IMR-90 (cell line): Measurements from ENCODE around the gene PCED1A. TPM values are rescaled to one million over a fixed set of nuclear protein-coding genes. Genes with fewer than 3 reads are reported as not detected.

ENCODE experiments used
- ATAC-seq: fragments of 200-7000 bp; cut with Tn5 transposase; 2 replicates; pipeline ENCODE4 v1.9.1; 2020; ENCODE audit warnings: low read depth, mild to moderate bottlenecking, moderate library complexity
- BruUV-seq: library from RNA; stranded (reverse); fragments of 400-500 nt; replicated peaks from 2 replicates; lab custom pipeline; 2021; lab: Mats Ljungman, UMichigan
- CTCF ChIA-PET: fragments of 300-600 bp; formaldehyde crosslinking; extraction: SDS; loops from one replicate; lab custom pipeline; 2021; ENCODE audit warnings: antibody characterized with exemption; lab: Yijun Ruan, JAX
- POLR2A ChIA-PET: fragments of 300-600 bp; sonication (Branson Sonifier 250); formaldehyde crosslinking; loops from one replicate; lab custom pipeline; 2022; ENCODE audit warnings: antibody characterized with exemption; ENCODE audit not compliant: unreplicated experiment; lab: Charles Lee
- DNase-seq: peaks from one replicate; pipeline ENCODE4 v3.0.0; 2013
- H2AFZ ChIP-seq: replicated peaks from 2 replicates; pipeline ENCODE3; 2013; ENCODE audit warnings: low read length, mild to moderate bottlenecking; ENCODE audit not compliant: poor library complexity
- H2AK5ac ChIP-seq: 2 replicates; pipeline ENCODE4 v1.6.1; 2013; ENCODE audit warnings: low read depth, low read length, inconsistent platforms
- H2AK9ac ChIP-seq: replicated peaks from 2 replicates; pipeline ENCODE3; 2013; ENCODE audit warnings: mild to moderate bottlenecking, low read depth, low read length, moderate library complexity; ENCODE audit not compliant: poor library complexity
- H2BK120ac ChIP-seq: 2 replicates; pipeline ENCODE4 v1.6.1; 2013; ENCODE audit warnings: low read depth, low read length, inconsistent platforms
- H2BK15ac ChIP-seq: 3 replicates; pipeline ENCODE4 v1.6.1; 2013; ENCODE audit warnings: low read depth, low read length, inconsistent platforms
- H2BK20ac ChIP-seq: 2 replicates; pipeline ENCODE4 v1.6.1; 2013; ENCODE audit warnings: low read depth, mild to moderate bottlenecking, inconsistent platforms, low read length, moderate library complexity
- H2BK5ac ChIP-seq: 2 replicates; pipeline ENCODE4 v1.6.1; 2013; ENCODE audit warnings: mild to moderate bottlenecking, low read depth, low read length, inconsistent platforms; ENCODE audit not compliant: poor library complexity, severe bottlenecking
- H3K14ac ChIP-seq: replicated peaks from 2 replicates; pipeline ENCODE4 v1.6.1; 2013; ENCODE audit warnings: low read depth, low read length, inconsistent platforms
- H3K18ac ChIP-seq: 2 replicates; pipeline ENCODE4 v1.6.1; 2013; ENCODE audit warnings: low read depth, low read length, control low read depth
- H3K23ac ChIP-seq: 2 replicates; pipeline ENCODE4 v1.6.1; 2013; ENCODE audit warnings: low read depth, low read length, inconsistent platforms
- H3K27ac ChIP-seq: 2 replicates; pipeline ENCODE4 v1.5.1; 2013; ENCODE audit warnings: mild to moderate bottlenecking, control low read depth, low read length; ENCODE audit not compliant: insufficient read depth
- H3K27me3 ChIP-seq: 2 replicates; pipeline ENCODE4 v1.6.1; 2013; ENCODE audit warnings: low read length; ENCODE audit not compliant: control insufficient read depth, insufficient read depth
- H3K36me3 ChIP-seq: 2 replicates; pipeline ENCODE4 v1.6.1; 2013; ENCODE audit warnings: low read length, mixed read lengths; ENCODE audit not compliant: control insufficient read depth, insufficient read depth
- H3K4ac ChIP-seq: 2 replicates; pipeline ENCODE4 v1.6.1; 2013; ENCODE audit warnings: low read depth, low read length, inconsistent platforms
- H3K4me1 ChIP-seq: 2 replicates; pipeline ENCODE4 v1.6.1; 2013; ENCODE audit warnings: low read length, mixed read lengths; ENCODE audit not compliant: control insufficient read depth, insufficient read depth
- H3K4me2 ChIP-seq: 2 replicates; pipeline ENCODE4 v1.6.1; 2013; ENCODE audit warnings: low read depth, mild to moderate bottlenecking, control low read depth, low read length, moderate library complexity
- H3K4me3 ChIP-seq: 2 replicates; pipeline ENCODE4 v1.5.1; 2013; ENCODE audit warnings: low read depth, mild to moderate bottlenecking, control low read depth, low read length, moderate library complexity; ENCODE audit not compliant: insufficient read depth
- H3K56ac ChIP-seq: 2 replicates; pipeline ENCODE4 v1.6.1; 2013; ENCODE audit warnings: low read length, inconsistent platforms; ENCODE audit not compliant: insufficient read depth; ENCODE audit errors: extremely low read depth
- H3K79me1 ChIP-seq, 2 experiments: 2 replicates each; pipeline ENCODE4 v1.6.1; 2013; ENCODE audit warnings: low read length in 2 of 2, inconsistent platforms in 1 of 2, low read depth in 1 of 2
- H3K9ac ChIP-seq: 2 replicates; pipeline ENCODE4 v1.6.1; 2013; ENCODE audit warnings: low read depth, low read length, control low read depth
- H3K9me1 ChIP-seq: 2 replicates; pipeline ENCODE4 v1.6.1; 2013; ENCODE audit warnings: low read length, inconsistent platforms; ENCODE audit not compliant: insufficient read depth
- H3K9me3 ChIP-seq: 2 replicates; pipeline ENCODE4 v1.6.1; 2013; ENCODE audit warnings: low read length; ENCODE audit not compliant: control insufficient read depth, insufficient read depth
- H4K20me1 ChIP-seq: 2 replicates; pipeline ENCODE4 v1.6.1; 2013; ENCODE audit warnings: low read length, inconsistent platforms; ENCODE audit not compliant: insufficient read depth
- H4K5ac ChIP-seq: 2 replicates; pipeline ENCODE4 v1.6.1; 2013; ENCODE audit warnings: mild to moderate bottlenecking, low read depth, low read length, control low read depth
- H4K8ac ChIP-seq, 2 experiments: 2 replicates each; pipeline ENCODE4 v1.6.1; 2013; ENCODE audit warnings: low read depth in 2 of 2, low read length in 2 of 2, control low read depth in 1 of 2, inconsistent platforms in 1 of 2
- H4K91ac ChIP-seq: 2 replicates; pipeline ENCODE4 v1.6.1; 2013; ENCODE audit warnings: low read depth, low read length, inconsistent platforms; ENCODE audit not compliant: insufficient read depth
- BHLHE40 ChIP-seq: fragments of 150-350 bp; IDR thresholded peaks from 2 replicates; pipeline ENCODE4 v1.6.1; 2016; ENCODE audit warnings: mild to moderate bottlenecking, low read depth, low read length
- MAZ ChIP-seq: IDR thresholded peaks from 2 replicates; pipeline ENCODE4 v1.6.1; 2012; ENCODE audit warnings: low read depth, mild to moderate bottlenecking, low read length, improper control_type of control experiment, moderate library complexity, borderline replicate concordance
- NFE2L2 ChIP-seq: fragments of 150-350 bp; IDR thresholded peaks from 2 replicates; pipeline ENCODE4 v1.6.1; 2016; ENCODE audit warnings: low read depth, mild to moderate bottlenecking, low read length
- RAD21 ChIP-seq: IDR thresholded peaks from 2 replicates; pipeline ENCODE4 v1.6.1; 2012; ENCODE audit warnings: low read length, improper control_type of control experiment
- WGBS, 2 experiments: methylation state at CpG; one replicate each; pipeline versions ENCODE4 v1.1.5 to v1.1.7; 2013; ENCODE audit warnings: missing lambda C conversion rate in 2 of 2; ENCODE audit not compliant: insufficient read length in 1 of 2; ENCODE audit errors: extremely low coverage in 2 of 2; 5-methylcytosine and 5-hydroxymethylcytosine counted together
- dilution Hi-C: fragments of 300-500 bp; cut with HindIII; formaldehyde crosslinking; loops from one replicate; pipeline ENCODE4 v1.14.3; 2018; ENCODE audit warnings: low sequenced_read_pairs; ENCODE audit not compliant: unreplicated experiment
- in situ Hi-C: fragments of 300-500 bp; cut with MboI; formaldehyde crosslinking; loops from 3 replicates; pipeline ENCODE4 v1.14.3; 2019; ENCODE audit warnings: low sequenced_read_pairs, inconsistent platforms, mixed read lengths
- intact Hi-C: fragments of 100-400 bp; cut with micrococcal nuclease; formaldehyde crosslinking; loops from 2 replicates; pipeline ENCODE4 v1.10.0; 2022
- polyA plus RNA-seq, 3 experiments: library from polyadenylated mRNA; depleted of rRNA; stranded (reverse); fragments of >200 nt; gene quantifications; 2 replicates each; pipeline ENCODE4 v1.2.3, GENCODE V29; 2012; ENCODE audit warnings: low replicate concordance in 1 of 3
- total RNA-seq: library from RNA; depleted of rRNA; stranded (reverse); fragments of >200 nt; gene quantifications from 2 replicates; pipeline ENCODE4 v1.2.3, GENCODE V29; 2012

Gene PCED1A
- total and polyA plus RNA-seq, 2 of the 4 experiments (the other 2 are of a cell fraction), result 9.7 to 33.4 TPM

DNA sequence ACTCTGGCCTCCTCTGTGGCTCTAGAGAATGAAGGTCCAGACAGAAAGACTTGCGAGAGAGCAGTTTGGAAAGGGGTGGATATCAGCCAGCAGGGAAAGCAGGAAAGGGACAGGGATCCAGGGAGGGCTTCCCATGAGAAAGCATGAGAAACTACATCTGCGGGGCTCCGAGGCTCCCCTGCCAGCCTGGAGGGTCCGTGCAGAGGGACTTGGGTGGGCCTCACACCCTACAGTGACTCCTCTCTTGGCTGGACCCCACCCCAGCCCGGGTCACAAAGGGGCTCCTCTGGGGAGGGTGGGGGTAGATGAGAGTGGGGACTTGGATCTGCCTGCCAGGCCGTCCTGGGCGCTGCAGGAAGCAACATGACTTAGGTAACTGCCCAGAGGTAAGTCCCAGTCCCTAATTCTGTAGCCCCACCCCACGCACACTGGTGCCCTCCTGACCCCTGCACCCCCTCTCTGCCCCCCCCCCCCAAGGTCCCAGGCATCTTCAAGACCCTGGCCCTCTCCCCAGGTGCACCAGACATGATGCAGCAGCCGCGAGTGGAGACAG, 24.3 kb downstream of the PCED1A start, which contains the start of gene TMEM239:
TSS of gene TMEM239 (plus strand) at position 335 of the 553 bp plus-strand sequence. CDS start at position 526, 191 bp downstream.
- Histone ChIP-seq H2AFZ (peak within 1 kb of the TSS; percentile 86), H3K27ac (peak within 1 kb of the TSS; percentile 56; the same call in 1 of the 2 replicates), H3K9me1 (peaks cover 28% of the 10 kb centered on the region), H4K91ac (peak within 1 kb of the TSS; percentile 69), H2BK20ac (peak within 1 kb of the TSS; percentile 91), H2AK9ac (peak within 1 kb of the TSS; percentile 65), H3K4me3 (no peak within 1 kb of the TSS), H3K18ac (peak within 1 kb of the TSS; percentile 56), H3K36me3 (no peaks in the 10 kb centered on the region), H3K4me2 (no peak within 1 kb of the TSS), H2BK15ac (peak within 1 kb of the TSS; percentile 77), H3K4me1 (peaks cover 35% of the 10 kb centered on the region), H3K23ac (no peak within 1 kb of the TSS), H2BK5ac (peak within 1 kb of the TSS; percentile 62), H3K27me3 (no peaks in the 10 kb centered on the region), H4K8ac (peak within 1 kb of the TSS; percentile 36 to 76), H3K9me3 (peaks cover 2% of the 10 kb centered on the region; the same call in 1 of the 2 replicates), H2AK5ac (peak within 1 kb of the TSS; percentile 98), H3K14ac (peak within 1 kb of the TSS; percentile 29), H2BK120ac (peak within 1 kb of the TSS; percentile 92), H3K9ac (no peak within 1 kb of the TSS), H3K56ac (no peak within 1 kb of the TSS), H4K5ac (peak within 1 kb of the TSS; percentile 47; the same call in 1 of the 2 replicates), H4K20me1 (no peaks in the 10 kb centered on the region), H3K79me1 (0 out of 4 replicates have a peak, but pooled peaks cover 0 to 5% of the 10 kb centered on the region in 2 experiments), H3K4ac (peak within 1 kb of the TSS; percentile 85)
- dilution Hi-C loops, result no loop called here
- intact Hi-C loops, result no loop called here
- ATAC-seq (no peak), DNase-seq (no peak)
- TF ChIP-seq BHLHE40 (no peak), NFE2L2 (no peak), MAZ (no peak), RAD21 (no peak)
- no TSS peak for BruUV-seq
- POLR2A ChIA-PET, result no interaction called here
- in situ Hi-C loops, result loop anchor here (25.0 kb wide), 1 partner anchor 704 kb away; the partner anchor contains the start of gene STK35
- WGBS, 2 experiments, result no CpG with 5 or more reads among the region's 10 CpGs
- CTCF ChIA-PET, result no interaction called here
